GM12878 (cell line): ENCODE measurements around the gene JAML. TPM values are rescaled to one million over a fixed set of nuclear protein-coding genes. Genes with fewer than 3 reads are reported as not detected.

Experiments used
- ATAC-seq: fragments of 200-7000 bp; cut with Tn5 transposase; 3 replicates; pipeline ENCODE4 v1.9.1; 2020; ENCODE audit warnings: mild to moderate bottlenecking, moderate library complexity
- BruUV-seq: library from RNA; stranded (reverse); fragments of 400-500 nt; replicated peaks from 2 replicates; lab custom pipeline; 2021; lab: Mats Ljungman, UMichigan
- CTCF ChIA-PET: fragments of 300-600 bp; sonication (Branson Sonifier 250); formaldehyde crosslinking; extraction: SDS; loops from one replicate; lab custom pipeline; 2021; ENCODE audit warnings: inconsistent platforms; lab: Yijun Ruan, JAX
- POLR2A ChIA-PET: fragments of 350-600 bp; formaldehyde crosslinking; extraction: SDS; loops from one replicate; lab custom pipeline; 2021; ENCODE audit warnings: inconsistent platforms; lab: Charles Lee
- RAD21 ChIA-PET: fragments of 300-600 bp; sonication (Branson Sonifier 250); formaldehyde crosslinking; loops from one replicate; lab custom pipeline; 2023; ENCODE audit warnings: antibody characterized with exemption; ENCODE audit not compliant: unreplicated experiment; lab: Charles Lee
- SMC1A ChIA-PET: fragments of 300-600 bp; sonication (Branson Sonifier 250); formaldehyde crosslinking; loops from one replicate; lab custom pipeline; 2023; ENCODE audit not compliant: unreplicated experiment, uncharacterized antibody; lab: Charles Lee
- DNase-seq: peaks from one replicate; pipeline ENCODE4 v3.0.0-alpha.2; 2011; ENCODE audit warnings: low read depth, low spot score
- FAIRE-seq: peaks from 3 replicates; lab custom pipeline; 2011; peaks lifted over from hg19 to GRCh38; lab: Jason Lieb, UNC
- H2AFZ ChIP-seq: 2 replicates; pipeline ENCODE4 v1.6.0; 2011; ENCODE audit warnings: low read depth, low read length, control low read depth; ENCODE audit not compliant: control insufficient read depth
- H3K27ac ChIP-seq: 2 replicates; pipeline ENCODE4 v1.5.1; 2011; ENCODE audit warnings: control low read depth; ENCODE audit not compliant: control insufficient read depth, insufficient read depth
- H3K27me3 ChIP-seq, 2 experiments: replicated peaks in 1 of 2; 2 replicates each; pipeline versions ENCODE4 v1.6.0 to v1.6.1; 2011; ENCODE audit warnings: low read length in 1 of 2; ENCODE audit not compliant: control insufficient read depth in 2 of 2, insufficient read depth in 2 of 2
- H3K36me3 ChIP-seq, 2 experiments: 2 replicates each; pipeline ENCODE4 v1.5.1; 2011; ENCODE audit warnings: low read length in 1 of 2; ENCODE audit not compliant: control insufficient read depth in 2 of 2, insufficient read depth in 2 of 2
- H3K4me1 ChIP-seq: 2 replicates; pipeline ENCODE4 v1.6.1; 2011; ENCODE audit warnings: mild to moderate bottlenecking, low read length, moderate library complexity, mixed read lengths; ENCODE audit not compliant: control insufficient read depth, insufficient read depth
- H3K4me2 ChIP-seq: 2 replicates; pipeline ENCODE4 v1.6.0; 2011; ENCODE audit warnings: control low read depth; ENCODE audit not compliant: control insufficient read depth, insufficient read depth
- H3K4me3 ChIP-seq: fragments of 200-600 bp; sonication (generic); 2 replicates; pipeline ENCODE4 v1.5.1; 2016
- H3K79me2 ChIP-seq: 2 replicates; pipeline ENCODE4 v1.6.0; 2011; ENCODE audit warnings: low read length; ENCODE audit not compliant: control insufficient read depth, insufficient read depth
- H3K9ac ChIP-seq: 2 replicates; pipeline ENCODE4 v1.8.0; 2011; ENCODE audit warnings: low read length, control low read depth, mixed read lengths; ENCODE audit not compliant: control insufficient read depth, insufficient read depth
- H3K9me3 ChIP-seq: replicated peaks from 3 replicates; pipeline ENCODE4 v1.5.1; 2011; ENCODE audit warnings: mild to moderate bottlenecking, low read length; ENCODE audit not compliant: control insufficient read depth, insufficient read depth
- H4K20me1 ChIP-seq: 2 replicates; pipeline ENCODE4 v1.6.0; 2011; ENCODE audit not compliant: control insufficient read depth, insufficient read depth
- BCL11A ChIP-seq: IDR thresholded peaks from 2 replicates; pipeline ENCODE4 v1.6.1; 2011; ENCODE audit warnings: low read depth, low read length
- EP300 ChIP-seq, 2 experiments: fragments of 150-350 bp in 1 of 2; IDR thresholded peaks; 2 replicates each; pipeline ENCODE4 v1.6.1; 2011 to 2012; ENCODE audit warnings: low read depth in 2 of 2, low read length in 2 of 2, borderline replicate concordance in 1 of 2, improper control_type of control experiment in 1 of 2, inconsistent platforms in 1 of 2; ENCODE audit not compliant: control insufficient read depth in 1 of 2
- IKZF1 ChIP-seq: fragments of 450-650 bp; conservative IDR thresholded peaks from 2 replicates; pipeline ENCODE4 v1.6.1; 2017; ENCODE audit warnings: antibody characterized with exemption, mild to moderate bottlenecking
- NR2C1 ChIP-seq: fragments of 450-650 bp; IDR thresholded peaks from 2 replicates; pipeline ENCODE4 v1.6.1; 2017; ENCODE audit warnings: antibody characterized with exemption, mild to moderate bottlenecking, moderate library complexity
- NR2C2 ChIP-seq: IDR thresholded peaks from 2 replicates; pipeline ENCODE4 v1.6.1; 2011; ENCODE audit warnings: borderline replicate concordance, low read depth; ENCODE audit not compliant: control insufficient read depth, insufficient read length
- SMAD1 ChIP-seq: fragments of 450-650 bp; IDR thresholded peaks from 2 replicates; pipeline ENCODE4 v1.6.1; 2018; ENCODE audit warnings: mild to moderate bottlenecking, low read depth; ENCODE audit not compliant: partially characterized antibody
- SREBF1 ChIP-seq: IDR thresholded peaks from 2 replicates; pipeline ENCODE4 v1.6.1; 2012; ENCODE audit warnings: mild to moderate bottlenecking, low read length
- STAT1 ChIP-seq: fragments of 450-650 bp; conservative IDR thresholded peaks from 2 replicates; pipeline ENCODE4 v1.6.1; 2014; ENCODE audit warnings: antibody characterized with exemption, mild to moderate bottlenecking
- TARDBP ChIP-seq: IDR thresholded peaks from 2 replicates; pipeline ENCODE4 v1.6.1; 2016; ENCODE audit warnings: borderline replicate concordance
- ZBTB11 ChIP-seq: fragments of 450-650 bp; formaldehyde crosslinking; IDR thresholded peaks from 2 replicates; pipeline ENCODE4 v1.5.0; 2022; ENCODE audit warnings: mild to moderate bottlenecking, missing genetic modification characterization
- WGBS: methylation state at CpG from one replicate; pipeline ENCODE4 v1.1.6; 2016; ENCODE audit warnings: low lambda C conversion rate; ENCODE audit not compliant: insufficient replicate concordance, insufficient coverage; ENCODE audit errors: missing lambda C conversion rate; 5-methylcytosine and 5-hydroxymethylcytosine counted together
- in situ Hi-C: fragments of 300-500 bp; cut with MboI; formaldehyde crosslinking; loops from 9 replicates; pipeline ENCODE4 v1.14.3; 2018; ENCODE audit warnings: mixed read lengths
- intact Hi-C: fragments of 100-400 bp; cut with micrococcal nuclease; formaldehyde crosslinking; loops from one replicate; pipeline ENCODE4 v1.14.2; 2022; ENCODE audit not compliant: unreplicated experiment
- polyA plus RNA-seq, 11 experiments: library from polyadenylated mRNA; depleted of rRNA in 4 of 11; unstranded in 6 of 11; stranded (reverse) in 5 of 11; fragments of >200 nt; fragmentation: Nextera tagmentation in 4 of 11; fragmentation: Illumina TruSeq in 1 of 11; extraction: Ambion mirVana in 4 of 11; extraction: Trizol in 1 of 11; gene quantifications; 1 replicate in 1 of 11; 2 replicates in 10 of 11; pipeline versions ENCODE4 v1.2.1 to v1.2.3, GENCODE V29; 2011 to 2016; ENCODE audit warnings: inconsistent platforms in 2 of 11, missing spikeins in 2 of 11, low read depth in 1 of 11
- total RNA-seq, 4 experiments: library from RNA; depleted of rRNA in 3 of 4; stranded (reverse); fragments of >200 nt in 3 of 4; fragmentation: Illumina TruSeq in 1 of 4; extraction: Trizol in 1 of 4; gene quantifications; 2 replicates each; pipeline versions ENCODE4 v1.2.1 to v1.2.3, GENCODE V29; 2013 to 2021

The JAML gene
- total and polyA plus RNA-seq, 10 of the 15 experiments (the other 5 are each of a cell fraction or from before 2014, with no cell fraction given), result 0.60 to 8.1 (median 3.5) TPM

- 13% methylated on average over 20 of the region's 21 CpGs for WGBS
- H3K4me3 ChIP-seq, result no peak overlapping the region
- H2AFZ ChIP-seq, result no peak overlapping the region
- no peaks in the 10 kb centered on the region for H3K36me3 ChIP-seq
- SMC1A ChIA-PET, result interaction anchor here (0.8 to 1.4 kb wide), 3 partner anchors 28 to 107 kb away, joined by 4 read pairs; partner anchors contain the start of gene JAML
- H3K4me2 ChIP-seq, result no peak overlapping the region
- CTCF ChIA-PET, result interaction anchor here (1.1 to 4.8 kb wide), 4 partner anchors 11 to 23 kb away, joined by 3 to 37 read pairs (median 12); no protein-coding TSS in a partner anchor
- no peak overlapping the region for H3K27ac ChIP-seq
- ATAC-seq, result peak; percentile 44; the same call in 2 of the 3 replicates
- POLR2A ChIA-PET, result no interaction called here
- H3K9me3 ChIP-seq, result no peaks in the 10 kb centered on the region
- no peak for DNase-seq
- no TSS peak for BruUV-seq
- in situ Hi-C loops (no loop called here), intact Hi-C loops (no loop called here)
- peaks cover 26 to 29% of the 10 kb centered on the region in 2 experiments for H3K27me3 ChIP-seq
- no peak for FAIRE-seq
- H3K79me2 ChIP-seq, result no peaks in the 10 kb centered on the region
- H4K20me1 ChIP-seq, result no peaks in the 10 kb centered on the region
- no peak overlapping the region for H3K9ac ChIP-seq
- no peak for TF ChIP-seq STAT1
- no peak for TF ChIP-seq ZBTB11 (CRISPR knock-in tag)
- no peak for TF ChIP-seq BCL11A
- no peak for TF ChIP-seq TARDBP
- no peak for TF ChIP-seq EP300 (IDR thresholded peaks at IDR 0.05; ENCODE audit: borderline replicate concordance in 1 of 2, control insufficient read depth in 1 of 2, low read depth in 2 of 2, low read length in 2 of 2)
- TF ChIP-seq NR2C1, result no peak
- TF ChIP-seq IKZF1, result no peak
- TF ChIP-seq NR2C2, result no peak
- TF ChIP-seq SREBF1, result no peak
- TF ChIP-seq SMAD1, result no peak
- TF ChIP-seq, all 136 proteins: peak for 0
- RAD21 ChIA-PET, result no interaction called here
- no peaks in the 10 kb centered on the region for H3K4me1 ChIP-seq
Observed at GRCh38 chr11:118156531-118157185, 68.2 kb downstream of the JAML start.
